ENCODE measurements around the gene PIGS.

DNA sequence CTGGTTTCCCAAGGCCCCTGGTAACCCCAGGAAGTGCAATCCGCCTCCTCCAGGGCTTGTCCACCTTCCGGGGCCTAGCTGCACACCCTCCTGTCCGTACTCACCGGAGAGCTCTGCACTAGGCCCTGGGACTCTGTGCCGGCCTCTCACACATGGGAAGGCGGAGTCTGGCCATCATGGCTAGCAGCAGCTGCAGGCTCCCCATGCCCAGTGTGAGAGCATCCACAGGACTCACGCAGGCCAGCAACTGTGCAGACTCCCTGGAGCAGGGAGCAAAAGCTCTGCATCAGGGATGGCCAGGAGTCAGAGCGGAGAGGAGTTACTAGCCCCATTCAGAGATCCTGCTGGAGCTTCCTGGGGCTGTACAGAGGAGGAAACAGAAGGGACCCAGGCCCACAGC is 44.9 kb downstream of the PIGS start:
- TF ChIP-seq CTCF (IDR thresholded peaks at IDR 0.05; ENCODE audit: low read depth, low read length) (no peak), POLR2A (IDR thresholded peaks at IDR 0.05; ENCODE audit: extremely low read depth, insufficient read length) (no peak)
- TF ChIP-seq, protein P1, sequence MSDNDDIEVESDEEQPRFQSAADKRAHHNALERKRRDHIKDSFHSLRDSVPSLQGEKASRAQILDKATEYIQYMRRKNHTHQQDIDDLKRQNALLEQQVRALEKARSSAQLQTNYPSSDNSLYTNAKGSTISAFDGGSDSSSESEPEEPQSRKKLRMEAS (IDR thresholded peaks at IDR 0.05; ENCODE audit: low read depth, low read length), result no peak

Data from NB4 (cell line).